ENCODE data around the gene MTOR.
"Not testable (repeated sequence)": the region's sequence is repeated elsewhere in the genome, so short reads cannot be mapped to it uniquely, and the experiment has no call there.

MTOR gene

GRCh38 chr1:11280719-11281376, 18.5 kb upstream of the MTOR start:
- TF ChIP-seq, protein P1, sequence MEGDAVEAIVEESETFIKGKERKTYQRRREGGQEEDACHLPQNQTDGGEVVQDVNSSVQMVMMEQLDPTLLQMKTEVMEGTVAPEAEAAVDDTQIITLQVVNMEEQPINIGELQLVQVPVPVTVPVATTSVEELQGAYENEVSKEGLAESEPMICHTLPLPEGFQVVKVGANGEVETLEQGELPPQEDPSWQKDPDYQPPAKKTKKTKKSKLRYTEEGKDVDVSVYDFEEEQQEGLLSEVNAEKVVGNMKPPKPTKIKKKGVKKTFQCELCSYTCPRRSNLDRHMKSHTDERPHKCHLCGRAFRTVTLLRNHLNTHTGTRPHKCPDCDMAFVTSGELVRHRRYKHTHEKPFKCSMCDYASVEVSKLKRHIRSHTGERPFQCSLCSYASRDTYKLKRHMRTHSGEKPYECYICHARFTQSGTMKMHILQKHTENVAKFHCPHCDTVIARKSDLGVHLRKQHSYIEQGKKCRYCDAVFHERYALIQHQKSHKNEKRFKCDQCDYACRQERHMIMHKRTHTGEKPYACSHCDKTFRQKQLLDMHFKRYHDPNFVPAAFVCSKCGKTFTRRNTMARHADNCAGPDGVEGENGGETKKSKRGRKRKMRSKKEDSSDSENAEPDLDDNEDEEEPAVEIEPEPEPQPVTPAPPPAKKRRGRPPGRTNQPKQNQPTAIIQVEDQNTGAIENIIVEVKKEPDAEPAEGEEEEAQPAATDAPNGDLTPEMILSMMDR (IDR thresholded peaks at IDR 0.05; ENCODE audit: control insufficient read depth, extremely low read depth, insufficient read depth) = no peak
- no peak for DNase-seq (ENCODE audit: low read depth)
- no peak overlapping the region for H3K4me3 ChIP-seq (ENCODE audit: low read depth, low read length)

DNA sequence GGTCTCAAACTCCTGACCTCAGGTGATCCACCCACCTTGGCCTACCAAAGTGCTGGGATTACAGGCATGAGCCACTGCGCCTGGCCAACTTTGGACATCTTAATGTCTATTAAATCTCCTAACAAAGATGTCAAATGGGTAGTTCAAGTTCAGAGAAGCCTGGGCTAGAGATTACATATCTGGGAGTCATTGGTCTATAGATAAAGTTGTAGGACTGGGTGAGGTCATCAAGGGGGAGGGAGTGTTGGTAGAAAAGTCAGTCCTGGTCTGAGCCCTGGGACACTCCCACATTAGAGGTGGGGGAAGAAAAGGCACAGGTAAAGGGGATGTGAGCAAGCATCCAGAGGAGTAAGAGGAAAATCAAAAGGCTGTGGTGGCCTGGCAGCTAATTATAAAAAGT, 17.3 kb upstream of the MTOR start:
- DNase-seq (ENCODE audit: low read depth) = no peak
- H3K4me3 ChIP-seq (ENCODE audit: low read depth, low read length) = no peak overlapping the region
- TF ChIP-seq, protein P1 (IDR thresholded peaks at IDR 0.05; ENCODE audit: control insufficient read depth, extremely low read depth, insufficient read depth) = no peak

GRCh38 chr1:11279152-11279551, 16.8 kb upstream of the MTOR start:
- DNase-seq (ENCODE audit: low read depth) = no peak
- TF ChIP-seq, protein P1 (IDR thresholded peaks at IDR 0.05; ENCODE audit: control insufficient read depth, extremely low read depth, insufficient read depth) = no peak

DNA sequence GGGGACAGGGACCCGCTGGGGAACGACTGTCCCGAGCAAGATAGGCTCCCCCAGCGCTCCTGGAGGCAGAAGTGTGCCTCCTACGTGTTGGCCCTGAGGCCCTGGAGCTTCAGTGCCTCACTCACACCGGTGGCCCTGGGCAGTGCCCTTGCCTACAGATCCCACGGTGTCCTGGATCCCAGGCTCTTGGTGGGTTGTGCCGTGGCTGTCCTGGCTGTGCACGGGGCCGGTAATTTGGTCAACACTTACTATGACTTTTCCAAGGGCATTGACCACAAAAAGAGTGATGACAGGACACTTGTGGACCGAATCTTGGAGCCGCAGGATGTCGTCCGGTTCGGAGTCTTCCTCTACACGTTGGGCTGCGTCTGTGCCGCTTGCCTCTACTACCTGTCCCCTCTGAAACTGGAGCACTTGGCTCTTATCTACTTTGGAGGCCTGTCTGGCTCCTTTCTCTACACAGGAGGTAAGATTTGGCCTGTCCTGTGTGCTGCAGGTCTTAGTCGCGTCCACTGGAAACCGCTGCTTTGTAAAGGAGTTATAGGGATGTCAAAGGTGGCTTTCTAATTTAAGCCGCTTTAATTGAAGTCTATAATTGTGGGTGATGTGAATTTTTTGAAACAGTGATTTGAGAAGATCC, 11.4 kb upstream of the MTOR start:
- H3K4me3 ChIP-seq (ENCODE audit: low read depth, low read length) = peak overlapping the region; percentile 81
- DNase-seq (ENCODE audit: low read depth) = no peak

More at GRCh38 chr1:11279152-11279551, 16.8 kb upstream of the MTOR start:
- H3K4me3 ChIP-seq (ENCODE audit: low read depth, low read length) = no peak overlapping the region

DNA sequence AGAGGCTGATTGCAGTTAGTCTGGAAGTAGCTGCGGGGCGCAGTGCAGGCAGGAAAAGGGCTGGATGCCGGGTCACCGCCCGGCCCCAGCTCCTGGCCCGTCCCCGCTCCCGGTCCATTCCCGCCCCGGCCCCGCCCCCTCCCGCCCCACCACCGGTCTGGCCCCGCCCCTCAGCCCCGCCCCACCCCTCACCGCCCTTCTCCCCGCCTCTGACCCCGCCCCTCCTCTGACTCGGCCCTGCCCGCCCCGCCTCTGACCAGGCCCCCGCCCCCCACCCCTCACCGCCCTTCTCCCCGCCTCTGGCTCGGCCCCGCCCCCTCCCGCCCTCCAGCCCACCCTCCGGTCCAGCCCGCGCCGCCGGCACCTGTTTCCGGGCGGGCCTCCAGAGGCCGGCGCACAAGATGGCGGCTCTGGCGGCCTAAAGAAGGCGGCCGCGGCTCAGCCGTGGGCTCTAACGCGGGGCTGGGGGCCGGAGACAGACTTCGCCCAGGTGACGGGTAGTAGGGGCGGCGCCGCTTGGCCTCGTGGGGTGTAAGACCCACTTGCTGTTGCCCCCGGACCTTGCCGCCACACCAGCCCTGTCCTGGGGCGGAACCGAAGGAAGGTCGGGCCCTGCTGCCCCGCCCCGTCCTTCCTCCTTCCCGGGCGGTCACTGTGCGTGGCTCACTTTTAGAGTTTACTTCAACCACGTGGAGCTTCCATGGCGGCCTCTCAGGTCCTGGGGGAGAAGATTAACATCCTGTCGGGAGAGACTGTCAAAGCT, 10.7 kb upstream of the MTOR start, which contains the start of gene UBIAD1:
Gene UBIAD1 (plus strand): TSS at position 367 of the 763 bp plus-strand sequence. CDS start 334 bp downstream, at position 701.
- DNase-seq (ENCODE audit: low read depth) = peak; percentile 51
- H3K4me3 ChIP-seq (ENCODE audit: low read depth, low read length) = peak within 1 kb of the TSS; percentile 81
- TF ChIP-seq, protein P1 (IDR thresholded peaks at IDR 0.05; ENCODE audit: control insufficient read depth, extremely low read depth, insufficient read depth) = peak; percentile 49

More for the DNA sequence above, 11.4 kb upstream of the MTOR start:
- TF ChIP-seq, protein P1 (IDR thresholded peaks at IDR 0.05; ENCODE audit: control insufficient read depth, extremely low read depth, insufficient read depth) = no peak

GRCh38 chr1:11272544-11272831, 10.1 kb upstream of the MTOR start:
- TF ChIP-seq, protein P1 (IDR thresholded peaks at IDR 0.05; ENCODE audit: control insufficient read depth, extremely low read depth, insufficient read depth) = no peak
- H3K4me3 ChIP-seq (ENCODE audit: low read depth, low read length) = no peak overlapping the region
- no peak for DNase-seq (ENCODE audit: low read depth)

DNA sequence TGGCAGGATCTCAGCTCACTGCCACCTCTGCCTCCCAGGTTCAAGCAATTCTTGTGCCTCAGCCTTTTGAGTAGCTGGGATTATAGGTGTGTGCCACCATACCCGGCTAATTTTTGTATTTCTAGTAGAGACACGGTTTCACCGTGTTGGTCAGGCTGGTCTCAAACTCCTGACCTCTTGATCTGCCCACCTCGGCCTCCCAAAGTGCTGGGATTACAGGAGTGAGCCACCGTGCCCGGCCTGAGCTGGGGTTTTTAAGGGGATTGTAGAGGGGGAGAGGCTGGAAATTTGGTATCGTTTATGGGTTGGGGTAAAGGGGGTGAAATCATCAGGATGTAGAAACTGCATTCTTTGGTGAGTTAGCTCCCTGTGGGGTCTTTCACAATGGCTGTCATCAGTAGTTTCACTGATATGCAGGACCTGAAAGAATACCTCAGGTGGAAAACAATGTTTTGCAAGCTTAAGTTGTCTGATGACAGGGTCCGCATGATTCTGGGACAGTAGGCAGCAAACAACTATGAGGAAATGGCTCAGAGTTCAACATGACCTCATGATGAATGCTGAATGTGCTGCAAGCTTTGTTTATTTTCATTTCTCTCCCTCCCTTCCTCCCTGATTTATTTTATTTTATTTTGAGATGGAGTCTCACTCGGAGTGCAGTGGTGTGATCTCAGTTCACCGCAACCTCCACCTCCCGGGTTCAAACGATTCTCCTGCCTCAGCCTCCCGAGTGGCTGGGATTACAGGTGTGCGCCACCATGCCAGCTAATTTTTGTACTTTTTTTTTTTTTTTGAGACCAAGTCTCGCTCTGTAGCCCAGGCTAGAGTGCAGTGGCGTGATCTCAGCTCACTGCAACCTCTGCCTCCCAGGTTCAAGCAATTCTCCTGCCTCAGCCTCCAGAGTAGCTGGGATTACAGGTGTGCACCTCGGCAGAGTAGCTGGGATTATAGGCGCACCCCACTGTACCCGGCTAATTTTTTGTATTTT, 5.3 kb upstream of the MTOR start:
- DNase-seq (ENCODE audit: low read depth); H3K4me3 ChIP-seq (ENCODE audit: low read depth, low read length): not testable (repeated sequence)

Measured in LNCaP clone FGC (cell line).